Measurements from ENCODE around the gene SLC8B1. TPM values are rescaled to one million over a fixed set of nuclear protein-coding genes. Genes with fewer than 3 reads are reported as not detected.

The SLC8B1 gene
- total RNA-seq, 1 donor from 2014 or later = 42.2 TPM

GRCh38 chr12:113345318-113345717, 10.4 kb upstream of the SLC8B1 start:
- H3K9me3 ChIP-seq = no peaks in the 10 kb centered on the region
- no peak overlapping the region for H3K27ac ChIP-seq
- H3K4me3 ChIP-seq = no peak overlapping the region
- H3K36me3 ChIP-seq = no peaks in the 10 kb centered on the region
- no peak for TF ChIP-seq CTCF (IDR thresholded peaks at IDR 0.05)
- TF ChIP-seq POLR2AphosphoS5 (IDR thresholded peaks at IDR 0.05; ENCODE audit: insufficient read depth in 1 of 2, low read depth in 1 of 2) = no peak
- TF ChIP-seq POLR2A (IDR thresholded peaks at IDR 0.05) = no peak
- H3K27me3 ChIP-seq = no peaks in the 10 kb centered on the region
- no peaks in the 10 kb centered on the region for H3K4me1 ChIP-seq
- DNase-seq (ENCODE audit: extremely low spot score in 2 of 2) = no peak
- intact Hi-C loops (cut with DNase I) = no loop called here

DNA sequence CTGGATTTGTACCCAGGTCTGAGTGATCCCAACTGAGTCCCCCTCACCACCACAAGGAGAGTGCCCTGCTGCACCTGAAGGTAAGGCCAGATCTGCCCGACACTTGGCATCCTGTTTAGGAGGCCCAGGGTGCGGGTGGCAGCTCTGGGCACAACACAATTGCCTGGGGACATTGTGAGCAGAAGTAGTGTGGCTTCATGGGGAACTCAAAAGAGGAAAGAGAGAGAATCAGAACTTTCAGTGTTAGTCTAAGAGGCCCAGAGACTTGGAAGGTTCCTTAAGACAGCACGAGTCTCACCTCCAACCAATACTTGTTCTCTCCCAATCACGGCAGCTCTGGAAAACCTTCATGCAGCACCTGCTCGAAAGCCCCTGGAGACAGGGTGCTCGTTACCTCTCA, 6.6 kb upstream of the SLC8B1 start:
- intact Hi-C loops (cut with DNase I) = no loop called here

GRCh38 chr12:113340061-113340460, 5.2 kb upstream of the SLC8B1 start:
- intact Hi-C loops (cut with DNase I) = no loop called here
- no peak overlapping the region for H3K4me3 ChIP-seq
- TF ChIP-seq CTCF (IDR thresholded peaks at IDR 0.05) = no peak
- TF ChIP-seq POLR2A (IDR thresholded peaks at IDR 0.05) = no peak
- TF ChIP-seq POLR2AphosphoS5 (IDR thresholded peaks at IDR 0.05; ENCODE audit: insufficient read depth in 1 of 2, low read depth in 1 of 2) = no peak
- DNase-seq (ENCODE audit: extremely low spot score in 2 of 2) = no peak
- H3K36me3 ChIP-seq = no peaks in the 10 kb centered on the region
- H3K4me1 ChIP-seq = peaks cover 5% of the 10 kb centered on the region
- H3K27me3 ChIP-seq = no peaks in the 10 kb centered on the region
- no peaks in the 10 kb centered on the region for H3K9me3 ChIP-seq
- H3K27ac ChIP-seq = no peak overlapping the region

More for the DNA sequence above, 6.6 kb upstream of the SLC8B1 start:
- H3K4me3 ChIP-seq = no peak overlapping the region
- no peak overlapping the region for H3K27ac ChIP-seq
- H3K9me3 ChIP-seq = no peaks in the 10 kb centered on the region
- TF ChIP-seq CTCF (IDR thresholded peaks at IDR 0.05) = no peak
- TF ChIP-seq POLR2A (IDR thresholded peaks at IDR 0.05) = no peak
- TF ChIP-seq POLR2AphosphoS5 (IDR thresholded peaks at IDR 0.05; ENCODE audit: insufficient read depth in 1 of 2, low read depth in 1 of 2) = no peak
- DNase-seq (ENCODE audit: extremely low spot score in 2 of 2) = no peak
- no peaks in the 10 kb centered on the region for H3K27me3 ChIP-seq
- no peaks in the 10 kb centered on the region for H3K36me3 ChIP-seq
- H3K4me1 ChIP-seq = no peaks in the 10 kb centered on the region

DNA sequence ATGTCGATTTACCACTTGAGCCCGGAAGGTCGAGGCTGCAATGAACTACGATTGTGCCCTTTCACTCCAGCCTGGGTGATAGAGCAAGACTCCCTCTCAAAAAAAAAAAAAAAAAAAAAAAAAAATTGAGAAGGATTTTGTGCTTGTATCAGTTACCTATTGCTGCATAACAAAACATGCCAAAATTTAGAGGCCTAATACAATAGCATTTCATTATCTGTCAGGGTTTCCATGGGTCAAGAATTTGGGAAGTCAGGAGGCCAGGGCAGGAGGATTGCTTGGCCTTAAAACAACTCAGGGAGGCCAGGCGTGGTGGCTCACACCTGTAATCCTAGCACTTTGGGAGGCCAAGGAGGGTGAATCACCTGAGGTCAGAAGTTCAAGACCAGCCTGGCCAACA, 4.6 kb upstream of the SLC8B1 start:
- Histone ChIP-seq H3K27me3 (no peaks in the 10 kb centered on the region), H3K36me3 (no peaks in the 10 kb centered on the region), H3K27ac (no peak overlapping the region), H3K4me3 (no peak overlapping the region), H3K4me1 (peaks cover 5% of the 10 kb centered on the region), H3K9me3 (no peaks in the 10 kb centered on the region)
- no peak for DNase-seq (ENCODE audit: extremely low spot score in 2 of 2)
- TF ChIP-seq CTCF (IDR thresholded peaks at IDR 0.05) (no peak), POLR2AphosphoS5 (IDR thresholded peaks at IDR 0.05; ENCODE audit: insufficient read depth in 1 of 2, low read depth in 1 of 2) (no peak), POLR2A (IDR thresholded peaks at IDR 0.05) (no peak)
- intact Hi-C loops (cut with DNase I) = loop anchor here (5.0 to 10.0 kb wide), 2 partner anchors 67 to 145 kb away; no protein-coding TSS in a partner anchor

- no peak for DNase-seq (ENCODE audit: extremely low spot score in 2 of 2)
- intact Hi-C loops (cut with DNase I) = loop anchor here (10.0 kb wide), 1 partner anchor 139 kb away; no protein-coding TSS in a partner anchor
Measured at GRCh38 chr12:113333877-113334785, 778 bp downstream of the SLC8B1 start.

More at GRCh38 chr12:113333877-113334785, 778 bp downstream of the SLC8B1 start:
- Histone ChIP-seq H3K9me3 (no peaks in the 10 kb centered on the region), H3K4me3 (peak overlapping the region; percentile 84), H3K36me3 (peaks cover 0 to 15% of the 10 kb centered on the region in 2 donors), H3K27ac (peak overlapping the region; percentile 72), H3K27me3 (no peaks in the 10 kb centered on the region), H3K4me1 (peaks cover 32% of the 10 kb centered on the region)
- TF ChIP-seq POLR2AphosphoS5 (IDR thresholded peaks at IDR 0.05; ENCODE audit: insufficient read depth in 1 of 2, low read depth in 1 of 2) = no peak
- TF ChIP-seq CTCF (IDR thresholded peaks at IDR 0.05) = no peak
- no peak for TF ChIP-seq POLR2A (IDR thresholded peaks at IDR 0.05)

Data from vagina (tissue), 2 donors.